Measurements from ENCODE around the gene CD7.

The CD7 gene

DNA sequence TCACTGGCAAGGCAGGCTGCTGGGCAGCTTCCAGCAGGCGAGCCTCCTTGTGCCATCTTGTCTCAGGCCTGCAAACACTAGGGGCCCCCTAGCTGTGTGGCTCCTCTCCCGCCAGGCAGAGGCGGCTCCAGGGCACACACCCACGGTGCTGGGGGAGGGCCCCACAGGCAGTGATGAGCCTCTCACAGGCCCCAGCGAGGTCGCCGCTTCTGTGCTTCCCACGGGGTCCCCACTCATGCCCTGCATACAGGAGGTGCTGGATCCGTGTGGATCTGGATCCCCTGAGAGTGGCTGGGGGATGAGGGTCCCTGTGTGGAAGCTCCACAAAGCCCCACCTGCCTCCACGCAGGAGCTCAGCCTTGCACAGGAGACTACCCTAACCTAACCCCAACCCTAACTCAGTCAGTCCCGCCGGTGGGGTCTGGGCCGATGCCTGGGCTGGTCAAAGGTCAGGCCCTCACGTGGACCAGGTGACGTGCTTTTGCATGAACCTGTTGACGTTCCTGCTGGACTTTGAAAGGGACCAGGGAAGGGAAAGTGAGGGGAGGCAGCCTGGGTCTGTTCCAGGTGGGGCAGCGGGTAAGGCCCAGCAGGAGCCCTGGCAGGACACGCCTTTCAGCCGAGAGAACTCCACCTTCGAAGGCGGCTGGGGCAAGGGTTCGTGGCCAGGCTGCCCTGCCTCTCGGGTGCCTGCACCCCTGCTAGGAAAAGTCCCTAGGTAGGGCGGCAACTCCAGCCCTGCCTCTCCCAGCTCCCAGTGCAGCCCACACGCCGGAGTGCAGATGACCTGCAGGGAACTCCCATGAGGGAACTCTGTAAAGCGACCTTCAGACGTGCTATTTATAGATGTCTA is 11.0 kb upstream of the CD7 start:
- no peak for DNase-seq

DNA sequence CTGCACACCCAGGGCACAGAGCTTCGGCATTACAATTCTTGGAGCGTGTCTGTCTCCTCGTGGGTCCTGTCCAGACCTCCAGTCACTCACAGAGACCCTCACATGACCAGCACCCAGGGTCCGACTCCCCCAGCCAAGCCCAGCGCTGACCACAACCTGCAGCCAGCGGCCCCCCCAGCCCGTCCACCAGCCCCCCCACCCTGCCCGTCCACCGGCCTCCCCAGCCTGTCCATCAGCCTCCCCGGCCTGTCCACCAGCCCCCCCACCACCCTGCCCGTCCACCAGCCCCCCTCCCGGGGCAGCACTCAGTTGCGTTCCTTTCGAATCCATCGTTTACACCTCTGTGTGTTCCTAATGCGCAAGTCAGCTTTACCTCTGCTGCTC is 10.3 kb upstream of the CD7 start:
- DNase-seq: no peak

DNA sequence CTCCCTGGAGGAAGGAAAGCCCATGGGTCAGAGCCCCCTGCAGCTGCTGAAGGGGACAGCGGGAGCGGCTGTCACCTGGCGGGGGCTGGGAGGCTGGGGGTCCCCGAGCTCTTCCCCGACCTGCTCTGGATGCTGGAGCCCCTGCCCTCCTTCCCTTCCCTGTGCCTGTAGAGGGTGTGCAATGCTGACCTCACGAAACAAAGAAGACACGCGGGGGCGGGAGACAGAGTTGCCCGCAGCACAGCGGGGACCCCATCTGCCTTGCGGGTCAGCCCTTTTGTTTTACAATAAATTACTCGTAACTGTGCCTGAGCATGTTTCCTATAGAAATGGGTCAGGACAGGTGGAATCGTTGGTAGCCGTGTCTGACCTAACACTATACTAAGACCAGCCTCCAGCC is 9.9 kb upstream of the CD7 start:
- no peak for DNase-seq

- DNase-seq: no peak
Measured at GRCh38 chr17:82325286-82326180, 8.1 kb upstream of the CD7 start.

DNA sequence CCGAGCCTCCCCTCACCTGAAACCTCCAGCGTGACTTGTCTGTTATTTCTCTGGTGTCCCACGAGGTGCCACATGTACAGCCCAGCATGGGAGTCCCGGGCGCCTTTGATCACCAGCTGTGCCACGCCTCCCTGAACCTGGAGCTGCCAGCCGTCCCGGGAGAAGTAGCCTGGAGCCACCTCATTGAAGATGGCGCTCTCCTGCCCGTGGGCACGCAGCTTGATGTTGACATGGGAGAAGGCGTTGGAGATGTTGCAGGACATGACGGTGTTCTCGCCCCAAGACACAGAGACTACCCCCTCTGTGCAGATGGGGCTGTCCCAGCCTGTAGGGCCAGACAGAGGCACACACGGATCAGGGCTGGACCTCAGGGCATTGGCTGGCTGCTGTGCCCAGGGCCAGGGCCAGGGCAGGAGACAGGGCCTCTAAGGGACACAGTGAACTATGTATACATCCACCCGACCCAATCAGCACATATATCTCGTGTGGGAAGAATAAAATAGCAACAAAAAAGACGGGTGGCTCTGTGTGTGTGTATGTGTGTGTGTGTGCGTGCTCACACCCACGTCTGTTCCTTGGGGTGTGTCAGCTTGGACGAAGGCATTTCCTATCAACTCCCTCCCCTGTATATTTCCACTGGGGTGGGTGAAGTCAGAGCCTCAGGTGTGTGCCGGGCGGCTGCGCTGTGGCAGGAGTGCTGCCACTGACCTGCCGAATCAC is 7.3 kb upstream of the CD7 start:
- no peak for DNase-seq

- no peak for DNase-seq
Measured at GRCh38 chr17:82323514-82324234, 6.3 kb upstream of the CD7 start.

DNA sequence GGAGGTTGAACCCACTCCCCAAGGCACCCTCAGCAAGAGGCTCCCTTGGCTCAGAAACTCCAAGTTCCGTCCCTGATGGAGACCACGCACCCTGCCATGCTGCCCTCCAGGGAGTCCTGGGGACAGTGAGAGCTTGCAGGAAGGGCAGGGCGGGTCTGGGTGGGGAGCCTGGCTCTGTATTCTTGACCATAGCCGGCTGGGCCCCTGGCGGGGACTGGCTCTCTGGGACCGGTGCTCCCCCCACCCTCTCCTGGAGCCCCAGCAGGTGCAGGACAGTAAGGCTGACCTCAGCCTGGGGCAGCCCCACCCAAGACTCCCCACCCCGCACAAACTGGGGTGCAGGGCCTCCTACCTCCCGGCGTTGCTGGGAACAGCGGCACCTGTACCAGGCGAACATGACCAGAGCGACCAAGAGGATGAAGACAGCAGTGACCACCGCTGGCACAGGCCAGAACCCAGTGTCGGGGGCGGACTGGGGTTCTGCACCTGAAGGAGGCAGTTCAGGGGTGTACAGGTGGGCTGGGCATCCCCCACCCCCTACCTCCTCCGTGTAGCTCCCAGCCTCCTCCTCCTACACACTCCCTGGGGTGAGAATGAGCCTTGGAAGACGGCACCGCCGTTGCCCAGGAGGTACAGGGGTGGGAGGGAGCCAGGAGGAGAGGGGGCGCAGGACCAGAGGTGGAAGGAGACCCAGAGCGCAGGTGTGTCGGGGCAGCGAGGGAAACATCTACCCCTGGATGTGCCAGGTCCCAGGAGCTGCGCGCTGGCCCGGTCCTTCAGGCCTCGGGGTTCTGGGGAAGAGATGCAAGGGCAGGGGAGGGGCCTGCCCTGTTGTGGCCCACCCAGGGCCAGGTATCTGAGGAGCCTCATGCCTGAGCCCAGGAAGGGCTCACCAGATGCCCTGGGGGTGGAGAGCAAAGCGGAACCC is 5.4 kb upstream of the CD7 start:
- DNase-seq: no peak

DNA sequence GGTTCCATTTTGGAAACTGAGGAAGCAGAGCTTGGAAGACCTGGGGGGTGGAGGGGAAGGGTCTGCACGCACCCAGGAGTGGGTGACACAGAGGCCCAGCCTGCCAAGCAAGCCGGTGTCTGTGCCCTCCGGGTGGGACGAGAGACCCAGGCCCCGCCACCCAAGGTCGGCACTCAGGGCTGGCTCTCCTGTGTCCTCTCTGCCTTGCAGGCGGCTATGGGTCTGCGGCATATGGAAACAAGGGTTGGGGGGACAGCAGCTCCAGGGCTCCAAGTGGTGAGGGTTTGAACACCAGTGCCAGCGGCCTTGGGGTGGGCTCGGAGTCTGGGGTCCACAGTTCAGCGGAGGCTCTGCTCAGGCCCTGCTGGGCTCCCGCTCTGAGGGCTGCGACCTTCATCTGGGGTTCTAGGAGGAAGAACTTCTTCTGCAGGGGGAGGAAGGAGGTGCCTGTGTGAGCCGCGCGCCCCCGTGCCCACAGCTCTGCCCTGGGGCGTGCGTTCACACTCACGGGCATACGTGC is 4.6 kb upstream of the CD7 start:
- DNase-seq: no peak

DNA sequence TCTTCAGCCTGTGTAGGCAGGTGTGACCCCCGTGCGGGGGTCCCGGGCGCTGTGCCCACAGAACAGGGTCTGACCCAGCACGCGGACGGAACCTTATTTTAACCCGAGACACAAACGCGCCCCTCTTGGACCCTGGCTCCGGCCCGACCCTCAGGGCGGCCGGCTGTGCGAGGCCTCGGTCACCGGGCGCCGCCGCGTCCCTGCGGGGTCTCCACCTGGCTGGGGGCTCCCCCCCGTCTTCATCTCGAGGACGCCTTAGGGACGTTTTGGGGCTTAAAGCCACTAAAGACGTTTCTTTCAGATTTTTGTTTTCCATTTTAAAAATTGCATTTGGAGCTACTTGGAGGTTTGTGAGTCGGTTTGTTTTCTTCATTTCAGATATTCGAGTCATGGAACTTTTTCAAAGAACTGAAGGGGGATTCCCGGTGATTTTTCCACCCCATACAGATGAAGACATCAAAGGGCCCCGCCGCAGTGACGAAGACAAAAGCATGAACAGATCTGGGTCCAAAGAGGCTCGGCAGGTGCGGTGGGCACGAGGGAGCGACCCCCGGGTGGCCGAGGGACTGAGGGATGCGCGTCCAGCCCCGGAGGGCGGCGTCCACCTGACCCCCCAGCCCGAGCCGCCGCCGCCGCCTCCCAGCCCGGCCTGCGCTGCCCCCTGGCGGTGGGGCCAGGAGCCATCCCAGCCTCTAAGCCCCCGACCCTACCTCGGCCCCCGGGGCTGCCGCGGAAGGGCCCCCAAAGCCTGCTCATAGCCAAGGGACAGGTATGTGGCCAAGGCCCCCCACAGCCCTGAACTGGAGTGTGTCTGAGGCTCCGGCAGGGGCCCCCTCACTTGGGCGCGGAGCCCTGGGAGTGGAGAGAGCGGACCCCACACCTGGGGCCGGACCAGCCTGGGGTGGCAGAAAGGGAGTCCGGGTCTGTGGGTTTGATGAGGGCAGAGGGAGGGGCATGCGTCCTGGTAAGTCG is 3.8 kb upstream of the CD7 start:
- no peak for DNase-seq

DNA sequence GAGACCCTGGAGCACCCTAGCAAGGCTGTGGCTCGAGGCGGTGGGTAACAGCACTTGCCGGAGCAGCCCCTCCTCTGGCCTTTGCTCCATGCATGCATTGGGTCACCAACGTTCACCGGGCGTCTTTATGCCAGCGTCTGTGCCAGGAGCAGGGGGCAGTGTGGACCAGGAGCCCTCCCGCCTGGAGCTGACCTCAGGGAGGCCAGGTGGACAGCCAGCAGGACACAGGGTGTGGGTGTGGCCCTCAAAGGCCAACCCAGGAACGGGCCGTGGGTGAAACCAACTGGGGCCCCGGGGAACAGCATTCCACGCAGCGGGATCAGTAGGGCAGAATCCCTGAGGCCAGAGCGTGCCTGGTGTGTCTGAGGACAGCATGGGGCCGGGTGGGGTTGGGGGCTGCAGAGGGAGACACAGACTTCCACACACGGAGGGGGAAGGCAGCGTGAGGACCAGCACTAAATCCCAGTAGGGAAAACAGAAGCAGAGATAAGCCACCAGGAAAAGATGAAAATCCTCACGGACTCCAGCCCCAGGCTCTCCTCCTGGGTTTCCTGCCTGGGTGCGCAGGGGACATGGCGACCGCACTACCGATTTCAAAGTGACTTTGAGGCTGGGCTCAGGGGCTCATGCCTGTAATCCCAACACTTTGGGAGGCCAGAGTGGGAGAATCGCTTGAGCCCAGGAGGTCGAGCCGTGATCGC is 2.9 kb upstream of the CD7 start:
- no peak for DNase-seq

DNA sequence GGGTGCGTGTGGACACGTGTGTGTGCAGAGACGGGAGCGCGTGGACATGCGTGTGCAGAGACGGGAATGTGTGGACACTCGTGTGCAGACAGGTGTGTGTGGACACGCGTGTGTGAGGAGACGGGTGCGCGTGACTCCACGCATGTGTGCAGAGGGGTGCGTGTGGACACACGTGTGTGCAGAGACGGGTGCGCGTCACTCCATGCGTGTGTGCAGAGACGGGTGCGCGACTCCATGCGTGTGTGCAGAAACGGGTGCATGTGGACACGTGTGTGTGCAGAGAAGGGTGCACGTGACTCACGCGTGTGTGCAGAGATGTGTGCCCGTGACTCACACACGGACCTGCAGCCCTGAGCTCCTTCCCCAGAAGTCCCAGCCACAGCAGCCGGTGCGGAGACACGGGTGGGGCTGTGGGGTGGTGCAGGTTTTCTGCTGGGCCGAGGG is 2.2 kb upstream of the CD7 start:
- DNase-seq: no peak

DNA sequence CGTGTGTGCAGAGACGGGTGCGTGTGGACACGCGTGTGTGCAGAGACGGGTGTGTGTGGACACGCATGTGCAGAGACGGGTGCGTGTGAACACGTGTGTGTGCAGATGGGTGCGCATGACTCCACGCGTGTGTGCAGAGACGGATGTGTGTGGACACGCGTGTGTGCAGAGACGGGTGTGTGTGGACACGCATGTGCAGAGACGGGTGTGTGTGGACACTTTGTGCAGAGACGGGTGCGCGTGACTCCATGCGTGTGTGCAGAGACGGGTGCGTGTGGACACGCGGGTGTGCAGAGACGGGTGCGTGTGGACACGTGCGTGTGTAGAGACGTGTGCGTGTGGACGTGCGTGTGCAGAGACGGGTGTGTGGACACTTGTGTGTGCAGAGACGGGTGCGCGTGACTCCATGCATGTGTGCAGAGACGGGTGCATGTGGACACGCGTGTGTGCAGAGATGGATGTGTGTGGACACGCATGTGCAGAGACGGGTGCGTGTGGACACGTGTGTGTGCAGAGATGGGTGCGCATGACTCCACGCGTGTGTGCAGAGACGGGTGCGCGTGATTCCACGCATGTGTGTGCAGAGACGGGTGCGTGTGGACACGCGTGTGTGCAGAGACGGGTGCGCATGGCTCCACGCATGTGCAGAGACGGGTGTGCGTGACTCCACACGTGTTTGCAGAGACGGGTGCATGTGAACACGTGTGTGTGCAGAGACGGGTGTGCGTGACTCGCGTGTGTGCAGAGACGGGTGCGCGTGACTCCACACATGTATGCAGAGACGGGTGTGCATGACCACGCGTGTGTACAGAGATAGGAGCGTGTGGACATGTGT is 1.6 kb upstream of the CD7 start:
- DNase-seq: no peak

GRCh38 chr17:82318169-82318498 is 726 bp upstream of the CD7 start:
- no peak for DNase-seq

- no peak for DNase-seq
Measured at GRCh38 chr17:82316651-82317393, 586 bp downstream of the CD7 start.

GRCh38 chr17:82315703-82316358 is 1.6 kb downstream of the CD7 start:
- DNase-seq: no peak

DNA sequence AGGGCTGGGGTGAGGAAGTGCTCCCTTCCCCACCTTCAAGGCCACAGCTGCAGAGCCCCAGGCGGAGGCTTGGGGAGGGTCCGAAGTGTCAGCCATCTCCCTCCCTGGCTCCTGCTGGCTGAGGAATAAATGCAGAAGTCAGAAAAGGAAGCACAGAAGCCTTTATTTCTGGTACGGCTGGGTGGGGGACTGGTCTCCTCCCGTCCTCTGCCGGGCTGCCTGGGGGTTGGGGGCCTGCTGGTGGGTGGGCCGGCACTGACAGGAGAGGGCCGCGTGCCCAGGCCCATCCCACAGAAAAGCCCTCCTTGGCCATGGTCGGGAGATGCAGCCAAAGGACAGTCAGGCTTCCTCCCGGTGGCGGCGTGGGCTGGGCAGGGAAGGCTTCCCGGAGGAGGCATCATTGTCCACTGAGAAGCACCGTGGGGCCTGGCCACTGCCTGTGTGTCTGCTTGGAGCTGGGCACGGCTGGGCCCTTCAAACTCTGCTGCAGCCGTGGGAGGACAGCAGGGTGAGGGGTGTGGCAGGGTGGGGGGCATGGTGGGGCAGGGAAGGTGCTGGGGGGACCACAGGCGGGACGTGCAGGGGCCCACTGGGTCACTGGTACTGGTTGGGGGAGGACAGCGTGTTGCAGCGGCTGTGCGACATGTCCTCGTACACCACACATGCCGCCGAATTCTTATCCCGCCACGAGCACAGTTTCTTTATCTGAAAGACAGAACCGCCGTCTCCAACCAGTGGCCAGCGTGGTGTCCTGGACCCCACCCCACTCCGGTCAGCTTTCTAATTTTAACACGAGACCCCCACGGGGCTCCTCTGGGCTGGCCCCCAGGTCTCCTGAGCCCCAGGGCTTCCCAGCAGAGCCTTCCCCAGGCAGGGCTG is 2.4 kb downstream of the CD7 start:
- no peak for DNase-seq
